GM18519 (cell line): ENCODE data around the gene PPP6R3.
"Not testable (repeated sequence)": the region's sequence is repeated elsewhere in the genome, so short reads cannot be mapped to it uniquely, and the experiment has no call there.

Source experiments
- ATAC-seq: cut with Tn5 transposase; IDR thresholded peaks from one replicate; pipeline ENCODE4 v1.9.1; 2021; ENCODE audit warnings: mild to moderate bottlenecking, moderate library complexity; ENCODE audit not compliant: unreplicated experiment, low FRiP score

The PPP6R3 gene

DNA sequence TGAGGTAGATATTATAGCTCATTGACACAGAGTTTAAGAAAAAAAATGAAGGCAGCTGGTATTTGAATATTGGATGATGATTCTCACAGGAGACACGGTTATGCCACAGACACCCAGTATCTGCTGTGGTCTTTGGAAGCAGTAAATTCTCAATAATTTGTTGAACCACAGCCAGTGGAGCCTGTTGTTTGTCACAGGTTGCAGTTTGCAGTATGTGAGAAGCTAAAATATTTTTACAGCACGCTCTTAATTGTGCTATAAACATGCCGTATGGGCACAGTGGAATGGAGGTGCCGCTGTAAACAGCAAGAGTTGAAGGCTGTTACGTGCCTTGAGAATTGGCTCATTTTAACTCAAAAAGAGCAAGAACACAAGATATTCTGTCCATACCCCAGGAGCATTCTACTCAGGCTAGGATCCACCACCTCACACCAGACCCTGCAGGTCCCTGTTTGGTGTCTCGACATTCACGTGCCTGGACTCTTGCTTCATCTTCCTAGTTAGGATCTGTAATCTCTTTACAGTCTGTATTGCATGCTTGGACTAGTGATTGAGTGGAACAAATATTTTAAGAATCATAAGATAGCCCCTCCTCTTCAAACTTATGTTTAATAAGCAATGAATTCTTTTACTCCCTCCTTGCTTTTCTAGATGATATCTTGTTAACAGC lies 129.1 kb downstream of the PPP6R3 start:
- no peak for ATAC-seq

DNA sequence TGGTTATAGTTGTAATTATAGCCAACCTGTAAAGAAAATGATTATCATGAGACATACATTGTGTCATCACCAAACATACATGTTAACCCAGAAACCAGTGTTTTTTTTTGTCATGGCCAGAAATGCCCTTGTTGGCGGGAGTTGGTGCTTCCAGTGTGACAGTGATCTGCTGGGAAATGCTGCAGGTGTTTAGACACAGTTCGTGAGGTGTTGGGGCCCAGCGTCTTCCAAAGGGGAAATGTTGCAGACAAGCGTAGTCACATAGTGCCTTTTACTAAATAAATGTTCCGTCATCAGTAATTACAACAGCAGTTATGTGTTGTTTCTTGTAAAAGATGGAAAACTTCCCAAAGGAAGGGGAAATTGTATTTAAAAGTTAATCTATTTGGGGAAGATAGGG lies 131.2 kb downstream of the PPP6R3 start:
- ATAC-seq: no peak

GRCh38 chr11:68593441-68593840 lies 132.9 kb downstream of the PPP6R3 start:
- ATAC-seq: no peak

- ATAC-seq: no peak
Measured at GRCh38 chr11:68594123-68594522, 133.6 kb downstream of the PPP6R3 start.

DNA sequence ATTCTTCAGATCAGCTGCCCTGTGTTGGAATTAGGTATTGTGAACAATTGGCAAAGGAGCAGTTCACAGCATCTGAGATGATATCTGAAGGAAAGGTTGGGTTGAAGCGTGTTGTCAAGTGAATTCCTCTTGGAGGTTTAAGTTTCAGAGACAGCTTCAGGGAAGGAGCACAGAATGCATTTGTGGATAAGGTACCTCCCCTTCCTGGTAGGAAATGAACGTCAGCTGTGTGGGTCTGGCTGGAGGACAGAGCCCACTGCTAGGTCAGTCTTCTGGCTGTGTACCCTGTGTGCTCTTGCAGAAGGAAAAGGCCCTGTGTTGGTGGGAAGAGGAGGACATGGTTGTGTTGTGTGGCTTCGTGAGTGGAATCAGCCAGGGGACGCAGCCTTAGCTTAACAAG lies 135.7 kb downstream of the PPP6R3 start:
- no peak for ATAC-seq

DNA sequence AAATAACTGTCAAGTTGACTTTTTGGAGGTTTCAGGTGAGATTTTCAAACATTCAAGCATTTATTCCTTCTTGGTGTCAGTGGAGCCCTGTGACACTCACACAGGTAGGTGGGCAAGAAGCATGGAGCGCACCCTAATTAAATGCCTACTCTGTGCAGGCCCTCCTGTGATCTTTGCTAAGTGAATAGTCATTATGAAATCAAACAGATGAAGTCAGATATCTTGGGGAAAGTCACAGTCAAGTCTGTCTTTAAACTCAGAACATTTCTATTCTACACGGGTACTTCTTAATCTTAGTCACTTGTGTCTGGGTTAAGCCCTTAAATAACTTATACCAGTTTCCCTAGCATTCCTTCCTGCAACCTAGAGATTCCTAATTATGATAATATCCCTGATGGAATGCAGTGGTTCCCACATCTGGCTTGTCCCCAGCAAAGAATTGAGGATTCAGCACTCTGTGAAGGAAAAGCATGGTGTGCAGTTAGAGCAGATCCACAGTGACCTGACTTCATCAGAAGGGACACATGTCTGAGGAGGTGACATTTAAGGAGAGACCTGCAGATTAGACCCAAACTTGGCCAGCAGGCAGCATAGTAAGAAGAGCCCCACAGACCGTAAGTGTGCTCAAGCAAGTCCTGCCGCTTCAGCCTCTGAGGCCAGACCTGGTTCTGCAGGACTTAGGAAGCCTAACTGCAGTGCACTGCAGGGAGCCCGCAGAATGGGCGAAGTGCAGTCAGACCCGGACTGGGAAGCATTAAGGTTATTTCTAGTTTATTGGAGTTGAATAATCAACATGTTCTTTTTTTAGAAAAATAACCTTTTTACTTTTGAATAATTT lies 138.5 kb downstream of the PPP6R3 start:
- no peak for ATAC-seq

GRCh38 chr11:68601147-68601546 lies 140.6 kb downstream of the PPP6R3 start:
- no peak for ATAC-seq

DNA sequence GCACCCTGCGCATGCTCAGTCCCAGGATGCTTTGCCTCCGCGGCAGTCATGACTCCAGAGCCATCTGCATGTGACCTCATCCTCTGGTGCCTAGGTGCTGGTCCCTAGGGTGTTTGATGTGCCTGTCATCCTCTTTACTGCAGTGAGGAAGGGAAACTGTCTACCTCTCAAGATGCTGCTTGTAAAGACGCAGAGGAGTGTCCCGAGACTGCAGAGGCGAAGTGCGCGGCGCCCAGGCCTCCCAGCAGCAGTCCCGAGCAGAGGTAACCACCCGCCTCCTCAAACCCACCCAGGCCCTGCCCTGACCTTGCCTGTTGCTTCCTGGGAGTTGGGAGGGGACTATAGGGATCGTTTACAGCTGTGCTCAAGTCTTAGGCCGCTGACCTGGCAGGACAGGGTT lies 149.2 kb downstream of the PPP6R3 start:
- no peak for ATAC-seq

DNA sequence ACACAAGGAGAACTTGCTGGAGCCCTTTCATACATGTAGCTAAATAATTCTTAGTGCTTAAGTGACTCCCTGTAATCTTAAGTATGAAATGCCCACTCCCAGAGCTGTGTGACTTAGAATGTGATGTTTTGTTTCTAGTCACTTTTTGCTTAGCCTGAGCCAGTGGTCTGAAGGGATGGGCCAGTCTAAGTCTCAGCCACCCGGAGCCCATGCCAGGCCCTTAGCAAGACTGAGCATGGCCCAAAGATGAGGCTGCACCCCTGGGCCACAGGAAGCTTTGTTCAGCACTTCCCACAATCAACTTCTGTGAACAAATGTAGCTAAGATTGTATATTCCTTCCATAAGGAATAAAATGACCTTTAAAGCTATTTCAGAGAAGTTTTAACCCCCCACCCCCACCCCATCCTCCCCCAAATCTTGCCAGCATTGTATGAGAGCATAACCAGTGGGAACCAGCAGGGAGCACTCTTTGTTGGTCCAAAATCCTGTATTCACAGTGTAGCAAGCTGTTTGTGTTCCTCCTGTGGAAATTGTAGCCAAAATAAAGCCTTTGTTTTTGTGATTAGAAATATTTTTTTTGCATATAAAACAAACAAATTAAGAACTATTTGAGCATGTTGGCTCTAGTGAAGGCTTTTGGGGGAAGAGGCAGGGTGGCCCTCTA lies 150.0 kb downstream of the PPP6R3 start:
- ATAC-seq: no peak

- ATAC-seq: no peak
Measured at GRCh38 chr11:68615657-68616056, 155.1 kb downstream of the PPP6R3 start.

DNA sequence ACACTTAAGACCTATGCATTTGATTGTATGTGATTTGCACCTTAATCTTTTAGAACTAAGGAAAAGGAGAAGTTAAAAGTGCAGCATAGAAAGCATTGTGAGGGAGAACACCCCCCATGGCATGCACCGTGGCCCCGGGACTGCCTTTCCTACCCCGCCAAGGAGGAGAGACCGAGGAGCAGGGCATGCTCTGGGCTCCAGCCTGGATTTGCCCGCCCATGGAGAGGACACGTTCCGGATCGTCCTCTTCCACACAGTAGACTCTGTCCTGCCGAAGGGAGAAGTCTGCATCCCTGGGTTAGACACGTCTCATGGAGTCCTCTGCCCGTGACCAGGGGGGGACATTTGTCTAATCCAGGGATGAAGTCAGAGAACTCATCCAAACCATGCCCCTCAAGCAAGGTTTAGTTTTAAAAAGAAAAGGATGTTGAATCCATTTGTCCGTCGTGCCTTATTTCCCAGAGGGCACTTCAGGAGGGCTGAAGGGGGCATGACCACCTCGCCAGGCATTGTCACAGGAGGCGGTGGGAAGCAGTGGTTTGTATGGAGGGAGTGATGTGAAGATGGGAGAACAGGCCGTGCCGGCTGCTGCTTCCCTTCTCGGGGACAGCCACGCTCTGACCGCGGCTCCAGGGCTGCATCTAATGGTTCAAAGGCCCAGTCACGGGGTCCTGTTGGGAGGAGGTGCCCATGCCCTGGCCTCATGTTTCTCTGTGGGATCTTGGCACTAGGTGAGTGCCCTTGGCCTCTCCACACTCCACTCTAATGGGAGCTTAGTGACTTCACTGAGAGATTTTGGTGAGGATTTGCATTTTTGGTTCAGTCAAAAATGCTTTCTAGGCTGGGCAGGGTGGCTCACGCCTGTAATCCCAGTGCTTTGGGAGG lies 157.6 kb downstream of the PPP6R3 start:
- ATAC-seq: no peak

GRCh38 chr11:68621826-68622225 lies 161.3 kb downstream of the PPP6R3 start:
- no peak for ATAC-seq

GRCh38 chr11:68623706-68624105 lies 163.2 kb downstream of the PPP6R3 start:
- ATAC-seq: not testable (repeated sequence)

DNA sequence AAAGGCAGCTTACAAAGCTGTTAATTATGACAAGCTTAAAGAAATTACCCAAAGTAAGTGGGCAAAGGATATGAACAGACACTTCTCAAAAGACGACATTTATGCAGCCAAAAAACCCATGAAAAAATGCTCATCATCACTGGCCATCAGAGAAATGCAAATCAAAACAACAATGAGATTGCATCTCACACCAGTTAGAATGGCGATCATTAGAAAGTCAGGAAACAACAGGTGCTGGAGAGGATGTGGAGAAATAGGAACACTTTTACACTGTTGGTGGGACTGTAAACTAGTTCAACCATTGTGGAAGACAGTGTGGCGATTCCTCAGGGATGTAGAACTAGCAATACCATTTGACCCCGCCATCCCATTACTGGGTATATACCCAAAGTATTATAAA lies 164.5 kb downstream of the PPP6R3 start:
- ATAC-seq: not testable (repeated sequence)

DNA sequence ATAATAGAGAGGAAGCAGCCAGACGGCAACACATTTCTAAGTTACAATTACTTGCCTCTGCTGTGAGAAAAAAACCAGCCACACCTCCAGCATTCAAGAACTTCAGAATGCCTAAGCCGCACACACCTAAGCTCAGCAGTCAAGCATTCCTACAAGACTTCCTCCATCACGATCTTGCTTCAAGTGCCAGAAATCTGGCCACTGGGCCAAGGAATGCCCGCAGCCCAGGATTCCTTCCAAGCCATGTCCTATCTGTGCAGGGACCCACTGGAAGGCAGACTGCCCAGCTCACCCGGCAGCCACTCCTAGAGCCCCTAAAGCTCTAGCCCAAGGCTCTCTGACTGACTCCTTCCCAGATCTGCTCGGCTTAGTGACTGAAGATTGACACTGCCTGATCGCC lies 165.7 kb downstream of the PPP6R3 start:
- not testable (repeated sequence) for ATAC-seq

DNA sequence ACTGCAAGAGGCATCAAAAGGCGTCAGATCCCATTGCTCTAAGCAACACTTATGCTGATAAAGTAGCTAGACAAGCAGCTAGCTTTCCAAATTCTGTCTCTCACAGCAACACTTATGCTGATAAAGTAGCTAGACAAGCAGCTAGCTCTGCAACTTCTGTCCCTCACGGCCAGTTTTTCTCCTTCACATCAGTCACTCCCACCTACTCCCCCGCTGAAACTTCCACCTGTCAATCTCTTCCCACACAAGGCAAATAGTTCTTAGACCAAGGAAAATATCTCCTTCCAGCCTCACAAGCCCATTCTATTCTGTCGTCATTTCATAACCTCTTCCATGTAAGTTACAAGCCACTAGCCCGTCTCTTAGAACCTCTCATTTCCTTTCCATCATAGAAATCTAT lies 168.3 kb downstream of the PPP6R3 start:
- not testable (repeated sequence) for ATAC-seq

DNA sequence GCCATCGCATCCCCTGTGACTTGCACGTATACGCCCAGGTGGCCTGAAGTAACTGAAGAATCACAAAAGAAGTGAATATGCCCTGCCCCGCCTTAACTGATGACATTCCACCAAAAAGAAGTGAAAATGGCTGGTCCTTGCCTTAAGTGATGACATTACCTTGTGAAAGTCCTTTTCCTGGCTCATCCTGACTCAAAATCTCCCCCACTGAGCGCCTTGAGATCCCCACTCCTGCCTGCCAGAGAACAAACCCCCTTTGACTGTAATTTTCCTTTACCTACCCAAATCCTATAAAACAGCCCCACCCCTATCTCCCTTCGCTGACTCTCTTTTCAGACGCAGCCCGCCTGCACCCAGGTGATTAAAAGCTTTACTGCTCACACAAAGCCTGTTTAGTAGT lies 171.8 kb downstream of the PPP6R3 start:
- ATAC-seq: not testable (repeated sequence)

DNA sequence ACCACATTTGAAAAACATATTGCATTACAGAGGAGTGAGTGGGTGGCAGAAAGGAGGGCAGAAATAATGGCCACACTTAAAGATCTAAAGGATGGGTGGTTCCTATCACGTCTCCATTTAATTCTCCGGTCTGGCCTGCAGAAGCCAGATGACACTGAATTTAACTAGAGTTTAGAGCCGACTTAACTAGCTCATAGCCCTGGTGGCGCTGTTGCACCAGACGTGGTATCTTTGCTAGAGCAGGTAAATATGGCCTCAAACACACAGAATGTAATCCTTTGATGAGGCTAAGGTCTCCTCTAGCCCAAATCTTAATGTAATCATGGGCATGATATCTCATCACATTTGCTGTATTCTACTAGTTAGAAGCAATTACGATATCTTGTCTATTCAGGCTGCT lies 172.2 kb downstream of the PPP6R3 start:
- no peak for ATAC-seq

DNA sequence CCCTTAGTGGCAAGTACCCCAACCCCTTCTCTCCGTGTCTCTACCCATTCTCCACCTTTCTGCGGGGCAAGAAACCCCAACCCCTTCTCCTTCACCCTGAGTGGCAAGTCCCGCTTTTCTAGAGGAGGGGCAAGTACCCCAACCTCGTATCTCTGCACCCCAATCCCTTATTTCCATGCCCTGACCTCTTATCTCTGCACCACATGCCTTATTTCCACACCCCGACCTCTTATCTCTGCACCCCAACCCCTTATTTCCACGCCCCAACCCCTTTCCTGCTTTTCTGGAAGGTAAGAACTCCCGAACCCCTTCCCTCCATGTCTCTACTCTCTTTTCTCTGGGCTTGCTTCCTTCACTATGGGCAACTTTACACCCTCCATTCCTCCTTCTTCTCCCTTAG lies 174.1 kb downstream of the PPP6R3 start:
- ATAC-seq: not testable (repeated sequence)

DNA sequence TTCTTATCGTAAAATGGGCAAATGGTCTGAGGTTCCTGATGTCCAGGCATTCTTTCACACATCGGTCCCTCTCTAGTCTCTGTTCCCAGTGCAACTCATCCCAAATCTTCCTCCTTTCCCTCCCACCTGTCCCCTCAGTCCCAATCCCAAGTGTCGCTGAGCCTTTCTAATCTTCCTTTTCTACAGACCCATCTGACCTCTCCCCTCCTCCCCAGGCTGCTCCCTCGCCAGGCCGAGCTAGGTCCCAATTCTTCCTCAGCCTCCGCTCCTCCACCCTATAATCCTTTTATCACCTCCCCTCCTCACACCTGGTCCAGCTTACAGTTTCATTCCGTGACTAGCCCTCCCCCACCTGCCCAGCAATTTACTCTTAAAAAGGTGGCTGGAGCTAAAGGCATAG lies 174.6 kb downstream of the PPP6R3 start:
- not testable (repeated sequence) for ATAC-seq
